Measurements from ENCODE around the gene PREX1.

The PREX1 gene

DNA sequence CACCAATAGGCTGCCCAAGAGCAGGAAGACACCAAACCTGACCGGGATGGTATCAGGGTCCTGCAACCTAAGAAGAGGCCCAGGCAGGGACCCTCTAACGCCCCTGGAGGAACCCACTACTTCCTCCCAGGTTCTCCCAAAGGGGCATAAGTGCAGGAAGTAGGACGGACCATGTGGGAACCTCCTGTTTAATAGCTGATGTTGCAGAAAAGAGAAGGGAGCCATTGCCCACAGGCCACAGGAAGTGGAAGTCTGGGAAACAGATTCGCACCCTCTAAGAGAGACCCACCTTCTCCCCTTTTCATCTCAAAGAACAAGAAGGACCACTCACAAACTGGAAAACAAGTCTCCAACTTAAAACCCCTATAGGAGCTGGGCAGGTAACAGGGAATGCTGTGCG is 18.1 kb downstream of the PREX1 start:
- DNase-seq = no peak

DNA sequence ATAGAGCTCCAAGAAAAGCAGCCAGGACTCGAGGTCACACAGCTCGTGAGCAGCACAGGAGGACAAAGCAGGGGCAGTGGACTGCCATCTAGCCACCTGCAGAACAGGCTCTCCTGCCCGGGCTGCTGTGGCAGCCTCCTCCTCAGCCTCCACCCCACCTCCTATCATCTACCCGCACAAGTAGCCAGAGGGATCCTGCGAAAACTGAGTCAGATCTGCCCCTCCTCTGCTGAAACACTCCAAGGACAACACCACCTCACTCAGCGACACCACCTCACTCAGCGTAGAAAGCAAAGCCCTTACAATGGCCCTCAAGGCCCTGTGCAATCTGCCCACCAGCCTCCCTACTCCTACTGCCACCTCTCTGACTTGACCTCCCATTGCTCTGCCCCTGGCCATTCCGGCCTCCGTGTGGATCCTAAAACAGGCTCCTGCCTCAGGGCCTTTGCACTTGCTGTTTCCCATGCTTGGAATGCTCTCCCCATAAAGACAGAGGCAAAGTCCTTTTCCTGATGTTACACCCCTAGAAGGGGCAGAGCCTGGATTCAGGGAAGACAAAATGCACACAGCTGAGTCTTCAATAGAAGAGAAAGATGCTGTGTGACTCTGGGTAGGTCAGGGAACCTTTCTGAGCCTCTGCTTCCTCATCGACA is 19.3 kb downstream of the PREX1 start:
- no peak for DNase-seq

- no peak for DNase-seq
Observed at GRCh38 chr20:48807586-48808381, 20.0 kb downstream of the PREX1 start.

DNA sequence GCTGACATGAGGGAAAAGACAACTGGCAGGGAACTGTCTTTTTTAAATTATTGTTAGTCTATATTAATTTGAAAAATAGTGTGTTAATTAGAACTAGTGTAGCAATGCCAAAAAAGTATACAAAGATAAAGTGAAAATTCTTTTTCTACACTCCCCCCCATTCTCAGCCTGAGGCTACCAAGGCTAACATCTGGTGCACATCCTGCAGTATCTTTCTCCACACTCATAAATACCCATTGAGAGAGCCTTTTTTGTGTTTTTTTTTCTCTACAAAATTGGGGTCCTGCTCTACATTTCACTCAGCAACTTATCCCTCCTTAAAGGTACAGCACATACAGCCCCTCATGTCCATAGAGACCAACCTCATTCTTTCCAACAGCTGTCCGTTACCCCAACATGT is 20.7 kb downstream of the PREX1 start:
- DNase-seq = no peak

DNA sequence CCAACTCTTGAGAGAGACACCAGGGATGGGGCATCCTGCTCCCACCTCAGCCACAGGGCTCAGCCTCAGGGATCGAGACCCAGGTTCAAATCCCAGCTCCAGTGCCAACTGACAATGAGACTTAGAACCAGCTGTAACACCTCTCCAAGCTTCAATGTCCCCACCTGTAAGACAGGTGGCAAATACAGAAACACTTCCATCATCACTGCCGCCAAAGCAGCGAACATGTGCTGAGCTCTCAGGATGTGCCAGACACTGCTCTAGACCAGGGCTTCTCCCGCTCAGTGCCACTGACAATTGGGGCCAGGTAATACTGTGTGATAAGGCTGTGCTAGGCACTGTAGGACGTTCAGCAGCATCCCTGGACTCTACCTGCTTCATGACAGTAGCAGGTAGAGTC is 22.1 kb downstream of the PREX1 start:
- no peak for DNase-seq

DNA sequence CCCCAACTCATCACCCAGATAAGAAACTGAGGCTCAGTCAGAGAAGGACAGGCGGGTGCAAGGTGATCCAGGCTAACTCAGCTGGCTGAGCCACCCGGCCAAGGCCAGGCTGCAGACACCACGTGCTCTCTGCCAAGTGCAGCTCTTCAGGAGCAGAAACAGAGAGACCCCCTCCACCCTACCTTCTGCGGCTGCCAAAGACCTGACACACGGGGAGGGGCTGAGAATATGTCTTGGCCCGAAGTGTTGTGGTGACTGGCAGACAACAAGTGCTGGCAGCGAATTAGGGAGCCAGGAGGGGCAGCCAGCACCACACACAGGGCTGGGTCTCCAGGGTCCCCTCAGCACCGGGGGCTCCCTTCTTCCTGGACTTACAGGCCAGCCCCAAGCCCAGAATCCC is 22.5 kb downstream of the PREX1 start:
- DNase-seq = no peak

GRCh38 chr20:48804300-48804980 is 23.4 kb downstream of the PREX1 start:
- DNase-seq = no peak

DNA sequence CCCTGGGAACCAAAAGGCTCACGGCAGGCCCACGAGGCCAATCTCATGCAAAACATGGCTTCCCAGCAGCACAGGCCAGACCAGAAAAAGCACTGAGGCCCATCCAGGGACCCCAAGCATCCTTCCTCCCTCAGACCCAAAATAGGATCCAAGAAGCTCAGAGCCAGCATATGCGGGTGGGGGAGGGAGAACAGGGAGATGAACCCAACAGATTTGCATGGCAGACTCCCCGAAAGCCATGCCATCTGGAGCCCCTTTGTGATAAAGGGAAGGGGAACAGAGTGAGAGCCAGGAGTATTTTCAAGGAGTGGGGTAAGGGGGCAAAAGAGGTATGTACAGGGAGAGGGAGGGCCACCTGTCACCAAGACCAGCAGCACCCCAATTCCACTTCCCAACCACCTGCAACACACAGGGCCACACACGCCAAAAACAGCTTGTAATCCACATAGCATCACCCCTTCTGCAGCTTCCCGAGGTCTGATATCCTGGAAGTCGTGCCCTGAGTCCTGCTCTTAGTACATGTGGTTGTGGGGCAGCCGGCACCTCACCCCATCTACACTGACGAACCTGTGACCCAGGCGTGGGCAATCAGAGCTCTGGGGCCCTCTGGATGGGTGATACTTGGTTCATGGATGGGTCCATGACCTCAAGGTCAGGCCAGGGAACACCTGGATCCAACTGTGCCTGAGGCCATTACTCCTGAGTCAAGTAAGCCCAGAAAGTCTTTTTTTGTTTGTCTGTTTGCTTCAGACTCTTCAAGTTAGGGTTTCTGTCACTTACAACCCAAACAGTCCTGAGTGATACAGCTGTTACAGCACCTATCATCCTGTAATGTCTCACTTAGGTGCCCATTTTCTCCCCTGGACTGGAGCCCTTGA is 24.4 kb downstream of the PREX1 start:
- no peak for DNase-seq

DNA sequence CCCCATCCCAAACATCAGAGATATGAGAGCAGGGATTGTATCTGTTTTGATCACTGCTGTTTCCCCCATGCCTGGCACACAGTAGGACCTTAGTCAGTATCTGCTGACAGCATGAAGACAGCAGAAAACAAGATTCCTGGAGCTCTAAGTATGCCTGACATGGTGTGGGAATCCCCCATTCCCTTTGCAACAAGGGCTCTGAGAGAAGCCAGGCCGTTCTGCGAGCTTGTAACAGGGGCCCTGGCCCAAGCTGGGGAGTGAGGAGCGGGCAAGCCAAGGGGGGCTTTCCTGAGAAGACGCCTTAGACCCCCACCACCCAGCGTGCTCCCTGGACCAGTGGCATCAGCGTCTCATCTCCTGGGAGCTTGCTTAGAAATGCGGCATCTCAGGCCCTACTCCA is 25.2 kb downstream of the PREX1 start:
- no peak for DNase-seq

- no peak for DNase-seq
Observed at GRCh38 chr20:48802216-48802615, 25.6 kb downstream of the PREX1 start.

GRCh38 chr20:48801197-48801596 is 26.6 kb downstream of the PREX1 start:
- DNase-seq = no peak

DNA sequence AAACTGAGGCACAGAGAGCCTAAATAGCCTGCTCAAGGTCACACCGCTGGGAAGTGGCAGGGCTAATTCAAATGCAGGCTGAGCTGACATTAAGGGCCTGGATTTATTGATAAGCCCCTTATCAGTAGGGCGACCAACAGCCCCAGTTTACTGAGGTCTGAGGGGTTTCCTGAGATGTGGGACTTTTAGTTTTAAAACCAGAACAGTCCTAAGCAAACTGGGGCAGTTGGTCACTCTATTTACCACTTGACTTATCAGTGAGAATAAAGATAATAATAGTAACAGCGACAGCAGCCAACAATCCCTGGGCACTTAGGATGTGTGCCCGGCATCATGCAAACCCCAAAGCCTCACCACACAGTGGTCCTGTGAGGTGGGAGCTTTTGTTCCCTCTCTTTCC is 27.6 kb downstream of the PREX1 start:
- DNase-seq = no peak

- DNase-seq = no peak
Observed at GRCh38 chr20:48799328-48800105, 28.3 kb downstream of the PREX1 start.

DNA sequence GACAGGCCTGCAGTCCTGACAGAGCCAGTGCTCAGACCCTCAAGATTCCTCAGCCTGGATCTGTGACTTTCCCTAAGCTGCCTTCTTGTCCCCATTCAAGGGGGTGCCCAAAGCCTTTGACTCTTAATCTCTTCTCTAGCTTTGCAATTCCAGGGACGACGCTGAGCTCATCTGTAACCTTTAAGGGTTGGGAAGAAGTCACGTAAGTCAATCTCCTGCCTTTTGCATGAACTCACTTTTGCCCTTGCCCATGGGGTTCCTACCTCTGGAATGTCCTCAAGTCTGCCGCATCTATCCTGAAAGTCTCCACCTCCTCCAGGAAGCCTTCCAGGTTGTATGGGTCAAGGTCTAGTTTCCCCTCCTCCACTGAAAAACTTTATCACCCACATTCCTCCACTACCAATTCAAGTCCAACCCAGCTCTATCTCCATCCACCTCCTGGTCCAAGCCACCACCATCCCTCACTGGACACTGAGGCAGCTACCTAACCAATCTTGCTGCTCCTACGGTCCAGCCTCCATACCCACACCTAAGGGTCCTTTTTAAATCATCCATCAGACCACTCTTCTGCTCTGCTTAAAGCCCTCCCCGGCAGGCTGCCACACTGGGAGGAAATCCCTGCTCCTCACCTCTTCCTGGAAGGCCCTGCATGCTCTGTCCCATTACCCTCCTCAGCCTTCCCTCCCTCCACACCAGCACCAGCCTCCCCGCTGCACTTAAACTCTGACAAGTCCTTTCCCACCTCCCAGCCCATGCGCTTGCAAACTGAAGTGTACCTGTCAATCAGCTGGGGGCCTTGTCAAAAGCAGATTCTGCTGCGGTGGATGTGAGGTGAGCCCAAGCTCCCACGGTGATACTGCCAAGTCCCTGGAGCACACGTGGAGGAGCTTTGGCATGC is 29.7 kb downstream of the PREX1 start:
- no peak for DNase-seq

- no peak for DNase-seq
Observed at GRCh38 chr20:48797275-48797825, 30.4 kb downstream of the PREX1 start.

- no peak for DNase-seq
Observed at GRCh38 chr20:48795732-48796131, 32.1 kb downstream of the PREX1 start.

GRCh38 chr20:48794816-48795457 is 32.9 kb downstream of the PREX1 start:
- DNase-seq = no peak

- DNase-seq = no peak
Observed at GRCh38 chr20:48794360-48794759, 33.4 kb downstream of the PREX1 start.

- no peak for DNase-seq
Observed at GRCh38 chr20:48793776-48794175, 34.0 kb downstream of the PREX1 start.

DNA sequence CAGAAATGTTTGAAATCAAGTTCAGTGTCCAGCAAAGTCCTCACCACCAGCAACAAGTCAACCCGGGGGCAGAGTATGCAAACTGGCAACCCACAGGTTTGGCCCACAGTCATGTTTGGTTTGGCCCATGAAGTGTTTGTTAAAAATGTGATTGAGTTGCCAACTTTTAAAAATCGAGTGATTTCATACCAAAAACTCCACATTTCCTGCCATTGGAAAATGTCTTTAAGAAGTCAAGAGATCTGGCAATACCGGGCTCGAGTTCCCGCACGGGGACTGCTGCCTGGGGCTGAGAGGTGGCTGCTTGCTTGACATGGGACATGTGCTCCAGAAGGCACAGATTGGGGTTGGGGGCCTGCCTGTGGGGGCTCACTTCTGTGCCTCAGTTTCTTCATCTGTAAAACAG is 36.1 kb downstream of the PREX1 start:
- no peak for DNase-seq
